ENCODE data around the gene REEP6. TPM values are rescaled to one million over a fixed set of nuclear protein-coding genes. Genes with fewer than 3 reads are reported as not detected.

REEP6 gene
- total RNA-seq (2014; rRNA removed; shearing (Covaris generic)) (2.9 and 3.0 TPM in 2 replicates), polyA plus RNA-seq (2016; fragmentation: Nextera tagmentation; extraction: Ambion mirVana) (4.0 and 4.3 TPM in 2 replicates)

GRCh38 chr19:1491114-1491848, at the start of gene REEP6:
Gene REEP6 (plus strand): TSS chr19:1491181. CDS start chr19:1491270, 89 bp downstream.
- Histone ChIP-seq H3K9ac (peak within 1 kb of the TSS; percentile 73), H3K36me3 (ENCODE audit: low read depth) (no peaks in the 10 kb centered on the region)

GRCh38 chr19:1441677-1442438, 49.1 kb upstream of the REEP6 start:
- in situ Hi-C loops (cut with MboI): no loop called here
- Histone ChIP-seq H3F3A (ENCODE audit: insufficient read depth) (peaks cover 45% of the 10 kb centered on the region), H3K27me3 (replicated peaks; ENCODE audit: insufficient read depth) (peaks cover 4% of the 10 kb centered on the region; the same call in 1 of the 2 replicates), H3K9me2 (ENCODE audit: insufficient read depth) (no peaks in the 10 kb centered on the region), H3K4me2 (ENCODE audit: unreplicated experiment) (no peak overlapping the region), H3K4me1 (ENCODE audit: insufficient read depth) (0 out of 2 replicates have a peak, but pooled peaks cover 5% of the 10 kb centered on the region), H3K9me3 (ENCODE audit: low read depth) (no peaks in the 10 kb centered on the region), H3K9ac (no peak overlapping the region), H4K20me1 (ENCODE audit: insufficient read depth) (peaks cover 10% of the 10 kb centered on the region; the same call in 1 of the 2 replicates), H2AFZ (no peak overlapping the region), H3K36me3 (ENCODE audit: low read depth) (peaks cover 28% of the 10 kb centered on the region; the same call in 1 of the 2 replicates), H3K27ac (no peak overlapping the region), H3K79me2 (ENCODE audit: insufficient read depth) (peaks cover 37% of the 10 kb centered on the region), H3K4me3 (no peak overlapping the region)
- TF ChIP-seq EZH2 (IDR thresholded peaks at IDR 0.05; ENCODE audit: insufficient read depth, poor library complexity, severe bottlenecking): no peak
- TF ChIP-seq EZH2phosphoT487 (IDR thresholded peaks at IDR 0.05; ENCODE audit: insufficient read depth, low read depth): no peak
- DNase-seq: no peak
- 91 to 92% methylated on average over 25 of the region's 25 CpGs for WGBS, 2 experiments (ENCODE audit: low coverage in 1 of 2, low lambda C conversion rate in 2 of 2, missing lambda C conversion rate in 2 of 2)

More at GRCh38 chr19:1491114-1491848, at the start of gene REEP6:
- TF ChIP-seq EZH2 (IDR thresholded peaks at IDR 0.05; ENCODE audit: insufficient read depth, poor library complexity, severe bottlenecking) (no peak), EZH2phosphoT487 (IDR thresholded peaks at IDR 0.05; ENCODE audit: insufficient read depth, low read depth) (no peak)
- H4K20me1 ChIP-seq (ENCODE audit: insufficient read depth): no peaks in the 10 kb centered on the region
- no peak for DNase-seq
- no peaks in the 10 kb centered on the region for H3K9me3 ChIP-seq (ENCODE audit: low read depth)
- H3F3A ChIP-seq (ENCODE audit: insufficient read depth): no peaks in the 10 kb centered on the region
- peak within 1 kb of the TSS; percentile 45 for H3K27ac ChIP-seq
- in situ Hi-C loops (cut with MboI): no loop called here
- H3K27me3 ChIP-seq (replicated peaks; ENCODE audit: insufficient read depth): no peaks in the 10 kb centered on the region
- H2AFZ ChIP-seq: peak within 1 kb of the TSS; percentile 89
- peak within 1 kb of the TSS; percentile 76 for H3K4me2 ChIP-seq (ENCODE audit: unreplicated experiment)
- H3K9me2 ChIP-seq (ENCODE audit: insufficient read depth): no peaks in the 10 kb centered on the region
- H3K4me3 ChIP-seq: peak within 1 kb of the TSS; percentile 72
- H3K4me1 ChIP-seq (ENCODE audit: insufficient read depth): no peaks in the 10 kb centered on the region
- 3 to 5% methylated on average over 48 to 52 of the region's 73 CpGs for WGBS, 2 experiments (ENCODE audit: low coverage in 1 of 2, low lambda C conversion rate in 2 of 2, missing lambda C conversion rate in 2 of 2)
- H3K79me2 ChIP-seq (ENCODE audit: insufficient read depth): no peaks in the 10 kb centered on the region

- Histone ChIP-seq H3K27me3 (replicated peaks; ENCODE audit: insufficient read depth) (peaks cover 17% of the 10 kb centered on the region), H3K27ac (no peak overlapping the region), H3K9ac (no peak overlapping the region), H3K9me2 (ENCODE audit: insufficient read depth) (no peaks in the 10 kb centered on the region), H3K4me3 (peak overlapping the region; percentile 14; the same call in 1 of the 2 replicates), H3F3A (ENCODE audit: insufficient read depth) (peaks cover 41% of the 10 kb centered on the region), H3K9me3 (ENCODE audit: low read depth) (no peaks in the 10 kb centered on the region), H3K4me2 (ENCODE audit: unreplicated experiment) (peak overlapping the region; percentile 16), H3K36me3 (ENCODE audit: low read depth) (peaks cover 20% of the 10 kb centered on the region; the same call in 1 of the 2 replicates), H4K20me1 (ENCODE audit: insufficient read depth) (peaks cover 8% of the 10 kb centered on the region; the same call in 1 of the 2 replicates), H2AFZ (no peak overlapping the region), H3K4me1 (ENCODE audit: insufficient read depth) (no peaks in the 10 kb centered on the region), H3K79me2 (ENCODE audit: insufficient read depth) (peaks cover 16% of the 10 kb centered on the region)
- DNase-seq: peak; percentile 80
- 1 to 2% methylated on average over 32 to 70 of the region's 70 CpGs for WGBS, 2 experiments (ENCODE audit: low coverage in 1 of 2, low lambda C conversion rate in 2 of 2, missing lambda C conversion rate in 2 of 2)
- TF ChIP-seq EZH2 (IDR thresholded peaks at IDR 0.05; ENCODE audit: insufficient read depth, poor library complexity, severe bottlenecking): no peak
- TF ChIP-seq EZH2phosphoT487 (IDR thresholded peaks at IDR 0.05; ENCODE audit: insufficient read depth, low read depth): no peak
- in situ Hi-C loops (cut with MboI): no loop called here
These were observed 45.6 kb upstream of the REEP6 start for GRCh38 chr19:1445185-1445931.
